HepG2 (cell line): ENCODE data around the gene MAPK12. TPM values are rescaled to one million over a fixed set of nuclear protein-coding genes. Genes with fewer than 3 reads are reported as not detected.

Experiments
- ATM ChIP-seq: fragments of 450-650 bp; IDR thresholded peaks from 2 replicates; pipeline ENCODE4 v1.7.1; 2017; ENCODE audit warnings: mild to moderate bottlenecking, borderline replicate concordance
- CSRNP1 ChIP-seq: sonication (generic); formaldehyde crosslinking; IDR thresholded peaks from 2 replicates; pipeline ENCODE4 v1.8.1; 2023; ENCODE audit warnings: mild to moderate bottlenecking, missing genetic modification reagents
- ETV6 ChIP-seq: sonication (generic); formaldehyde crosslinking; conservative IDR thresholded peaks from 2 replicates; pipeline ENCODE4 v1.4.0; 2020; ENCODE audit warnings: missing genetic modification reagents
- FOXK2 ChIP-seq: fragments of 450-650 bp; IDR thresholded peaks from 2 replicates; pipeline ENCODE4 v1.6.1; 2016
- FOXO4 ChIP-seq: sonication (generic); formaldehyde crosslinking; conservative IDR thresholded peaks from 2 replicates; pipeline ENCODE4 v1.8.1; 2023; ENCODE audit warnings: missing genetic modification reagents
- HES4 ChIP-seq: sonication (generic); formaldehyde crosslinking; IDR thresholded peaks from 2 replicates; pipeline ENCODE4 v1.9.0; 2021; ENCODE audit warnings: mild to moderate bottlenecking, missing genetic modification reagents, borderline replicate concordance
- MAZ ChIP-seq, 2 experiments: sonication (generic) in 1 of 2; formaldehyde crosslinking in 1 of 2; IDR thresholded peaks; 2 replicates each; pipeline versions ENCODE4 v1.5.0 to v1.6.1; 2012 to 2020; ENCODE audit warnings: low read depth in 2 of 2, mild to moderate bottlenecking in 2 of 2, borderline replicate concordance in 1 of 2, improper control_type of control experiment in 1 of 2, low read length in 1 of 2, missing genetic modification reagents in 1 of 2, moderate library complexity in 1 of 2
- RFX3 ChIP-seq: IDR thresholded peaks from 2 replicates; pipeline ENCODE4 v1.6.1; 2016; ENCODE audit warnings: missing biosample characterization, missing genetic modification reagents
- SETDB1 ChIP-seq: sonication (generic); formaldehyde crosslinking; IDR thresholded peaks from 2 replicates; pipeline ENCODE4 v1.5.1; 2020; ENCODE audit warnings: missing genetic modification reagents, mild to moderate bottlenecking, borderline replicate concordance
- TRIM22 ChIP-seq: fragments of 450-650 bp; IDR thresholded peaks from 2 replicates; pipeline ENCODE4 v1.6.1; 2017
- ZNF276 ChIP-seq: sonication (generic); formaldehyde crosslinking; IDR thresholded peaks from 2 replicates; pipeline ENCODE4 v1.4.0; 2020; ENCODE audit warnings: mild to moderate bottlenecking, low read depth, missing genetic modification reagents
- ZNF30 ChIP-seq: sonication (generic); formaldehyde crosslinking; IDR thresholded peaks from 2 replicates; pipeline ENCODE4 v1.5.0; 2020; ENCODE audit warnings: mild to moderate bottlenecking, missing genetic modification reagents
- ZNF431 ChIP-seq: sonication (generic); formaldehyde crosslinking; IDR thresholded peaks from 2 replicates; pipeline ENCODE4 v1.9.0; 2022; ENCODE audit warnings: missing genetic modification reagents, low read depth, mild to moderate bottlenecking, borderline replicate concordance
- ZNF432 ChIP-seq: sonication (generic); formaldehyde crosslinking; IDR thresholded peaks from 2 replicates; pipeline ENCODE4 v1.5.0; 2020; ENCODE audit warnings: missing genetic modification reagents, mild to moderate bottlenecking, borderline replicate concordance
- ZNF639 ChIP-seq: conservative IDR thresholded peaks from 2 replicates; pipeline ENCODE4 v1.6.1; 2018; ENCODE audit warnings: missing genetic modification reagents
- ZNF678 ChIP-seq: sonication (generic); formaldehyde crosslinking; IDR thresholded peaks from 2 replicates; pipeline ENCODE4 v1.4.0; 2020; ENCODE audit warnings: mild to moderate bottlenecking, missing genetic modification reagents
- ZNF878 ChIP-seq: sonication (generic); formaldehyde crosslinking; IDR thresholded peaks from 2 replicates; pipeline ENCODE4 v1.8.1; 2023; ENCODE audit warnings: mild to moderate bottlenecking, missing genetic modification reagents, moderate library complexity
- ZSCAN5A ChIP-seq: sonication (generic); formaldehyde crosslinking; IDR thresholded peaks from 2 replicates; pipeline ENCODE4 v1.8.0; 2022; ENCODE audit warnings: mild to moderate bottlenecking, missing genetic modification reagents, borderline replicate concordance
- polyA plus RNA-seq, 8 experiments: library from polyadenylated mRNA; depleted of rRNA in 3 of 8; stranded (reverse) in 7 of 8; unstranded in 1 of 8; fragments of >200 nt; fragmentation: Illumina TruSeq in 4 of 8; extraction: Trizol in 4 of 8; gene quantifications; 2 replicates each; pipeline versions ENCODE4 v1.2.1 to v1.2.3, GENCODE V29; 2011 to 2016; ENCODE audit warnings: low read depth in 4 of 8, missing spikeins in 1 of 8, mixed read lengths in 1 of 8; ENCODE audit not compliant: insufficient read depth in 1 of 8
- total RNA-seq, 5 experiments: library from RNA; depleted of rRNA; stranded (reverse); fragments of >200 nt; fragmentation: Illumina TruSeq; extraction: Trizol; gene quantifications; 2 replicates each; pipeline ENCODE4 v1.2.3, GENCODE V29; 2016; ENCODE audit warnings: low read depth in 1 of 5

The MAPK12 gene
- total and polyA plus RNA-seq, 2 of the 13 experiments (the other 11 are each of a cell fraction or from before 2014, with no cell fraction given), result 22.2 to 23.3 TPM

- TF ChIP-seq ATM (no peak), ZNF678 (no peak), ZNF431 (CRISPR knock-in tag) (no peak), ETV6 (CRISPR knock-in tag) (no peak), FOXO4 (CRISPR knock-in tag) (no peak), ZSCAN5A (CRISPR knock-in tag) (no peak), ZNF878 (no peak), SETDB1 (CRISPR knock-in tag) (no peak), HES4 (CRISPR knock-in tag) (peak; percentile 51; the same call in 1 of the 2 replicates), ZNF432 (CRISPR knock-in tag) (no peak), ZNF30 (CRISPR knock-in tag) (no peak), MAZ (IDR thresholded peaks at IDR 0.05; ENCODE audit: borderline replicate concordance, low read depth, low read length) (peak; percentile 77; the same call in 1 of the 2 replicates), MAZ (CRISPR knock-in tag; IDR thresholded peaks at IDR 0.05; ENCODE audit: low read depth) (no peak), RFX3 (CRISPR knock-in tag) (peak; percentile 61), ZNF276 (CRISPR knock-in tag) (no peak), TRIM22 (no peak), FOXK2 (no peak), CSRNP1 (CRISPR knock-in tag) (no peak), ZNF639 (0 out of 2 replicates have a peak, but pooled peaks have one; percentile 3)
Observed at GRCh38 chr22:50306753-50307749, 45.6 kb upstream of the MAPK12 start, which contains the start of gene PLXNB2 (continued).
